Ishikawa (cell line): Measurements from ENCODE around the gene TST.

ENCODE experiments used
- CEBPB ChIP-seq: IDR thresholded peaks from 2 replicates; pipeline ENCODE4 v1.6.1; 2012
- CREB1 ChIP-seq: IDR thresholded peaks from 2 replicates; pipeline ENCODE4 v1.6.1; 2012; ENCODE audit warnings: low read depth
- EGR1 ChIP-seq: IDR thresholded peaks from 2 replicates; pipeline ENCODE4 v1.6.1; 2012
- EP300 ChIP-seq: IDR thresholded peaks from 2 replicates; pipeline ENCODE4 v1.6.1; 2012; ENCODE audit warnings: borderline replicate concordance
- FOXM1 ChIP-seq: IDR thresholded peaks from 2 replicates; pipeline ENCODE4 v1.6.1; 2012; ENCODE audit warnings: low read depth, borderline replicate concordance
- MAX ChIP-seq: IDR thresholded peaks from 2 replicates; pipeline ENCODE4 v1.6.1; 2012
- NFIC ChIP-seq: IDR thresholded peaks from 2 replicates; pipeline ENCODE4 v1.6.1; 2012
- RAD21 ChIP-seq: IDR thresholded peaks from 2 replicates; pipeline ENCODE4 v1.6.1; 2012; ENCODE audit warnings: low read depth
- REST ChIP-seq: IDR thresholded peaks from 2 replicates; pipeline ENCODE4 v1.6.1; 2012; ENCODE audit warnings: low read depth, mild to moderate bottlenecking
- TAF1 ChIP-seq: IDR thresholded peaks from 2 replicates; pipeline ENCODE4 v1.6.1; 2012; ENCODE audit warnings: low read depth, mild to moderate bottlenecking
- TCF12 ChIP-seq: IDR thresholded peaks from 2 replicates; pipeline ENCODE4 v1.6.1; 2012; ENCODE audit warnings: low read depth
- TEAD4 ChIP-seq: IDR thresholded peaks from 2 replicates; pipeline ENCODE4 v1.6.1; 2012
- YY1 ChIP-seq: IDR thresholded peaks from 2 replicates; pipeline ENCODE4 v1.6.1; 2012; ENCODE audit warnings: low read depth
- ZBTB7A ChIP-seq: IDR thresholded peaks from 2 replicates; pipeline ENCODE4 v1.6.1; 2012; ENCODE audit warnings: low read depth
- TF ChIP-seq, protein P1 (sequence below): IDR thresholded peaks from 2 replicates; pipeline ENCODE4 v1.6.1; 2012

The TST gene

GRCh38 chr22:37054600-37055365, 35.5 kb upstream of the TST start:
- no peak for TF ChIP-seq CREB1
- TF ChIP-seq NFIC, result no peak
- TF ChIP-seq CEBPB, result no peak
- no peak for TF ChIP-seq EGR1
- no peak for TF ChIP-seq TCF12
- TF ChIP-seq TEAD4, result no peak
- TF ChIP-seq REST, result no peak

DNA sequence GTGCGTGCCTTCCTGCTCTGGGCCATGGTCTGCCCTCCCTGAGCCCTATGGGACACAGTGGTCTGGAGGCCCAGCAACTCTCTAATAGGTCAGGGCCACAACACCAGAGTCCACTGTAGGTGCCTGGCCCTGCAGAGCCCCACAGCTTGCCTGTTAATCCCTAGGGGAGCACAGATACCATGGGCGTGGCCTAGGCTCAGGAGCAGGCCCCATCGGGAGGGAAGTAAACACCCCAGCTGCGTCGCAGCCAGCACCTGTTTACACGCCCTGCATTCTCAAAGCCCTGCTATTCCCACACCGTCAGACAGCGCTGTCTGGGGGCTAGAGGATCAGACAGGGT, 34.8 kb upstream of the TST start:
- no peak for TF ChIP-seq EGR1

DNA sequence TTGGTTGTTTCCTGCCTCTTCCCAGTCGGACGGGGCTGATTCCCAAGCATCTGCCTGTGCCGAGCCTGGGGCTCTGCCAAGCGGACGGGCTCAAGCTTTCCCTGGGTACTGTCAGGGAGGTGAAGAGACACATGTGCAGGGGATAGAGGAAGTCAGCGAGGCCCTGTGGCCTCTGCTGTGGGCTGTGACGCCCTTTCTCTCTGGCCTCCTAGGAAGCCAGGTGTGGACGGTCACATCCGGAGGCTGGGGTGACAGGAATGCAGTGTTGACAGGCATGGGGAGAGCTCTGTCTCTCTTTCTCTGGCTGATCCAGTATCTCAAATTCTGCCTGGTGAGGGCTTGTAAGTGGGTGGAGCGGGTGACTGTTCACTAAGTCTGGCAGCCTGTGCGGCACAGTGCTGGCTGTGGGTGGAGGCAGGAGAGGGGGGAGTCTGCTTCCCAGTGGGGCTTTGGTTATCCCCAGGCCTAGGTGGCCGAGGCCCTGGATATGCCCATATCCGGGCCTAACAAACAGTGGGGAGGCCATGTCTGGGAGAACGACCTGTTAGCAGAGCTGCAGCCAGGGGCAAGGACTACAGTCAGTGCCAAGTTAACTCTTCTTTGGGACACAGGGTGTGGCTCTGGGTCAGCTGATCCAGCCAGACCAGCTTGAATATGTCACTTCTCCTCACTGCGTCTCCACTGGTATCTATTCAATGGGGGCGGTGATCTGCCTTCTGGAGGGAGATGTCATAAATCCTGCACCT, 34.2 kb upstream of the TST start:
- TF ChIP-seq TCF12, result no peak

- TF ChIP-seq, protein P1, sequence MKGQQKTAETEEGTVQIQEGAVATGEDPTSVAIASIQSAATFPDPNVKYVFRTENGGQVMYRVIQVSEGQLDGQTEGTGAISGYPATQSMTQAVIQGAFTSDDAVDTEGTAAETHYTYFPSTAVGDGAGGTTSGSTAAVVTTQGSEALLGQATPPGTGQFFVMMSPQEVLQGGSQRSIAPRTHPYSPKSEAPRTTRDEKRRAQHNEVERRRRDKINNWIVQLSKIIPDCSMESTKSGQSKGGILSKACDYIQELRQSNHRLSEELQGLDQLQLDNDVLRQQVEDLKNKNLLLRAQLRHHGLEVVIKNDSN, result no peak
- no peak for TF ChIP-seq RAD21
- no peak for TF ChIP-seq TAF1
- TF ChIP-seq MAX, result no peak
- TF ChIP-seq EGR1, result no peak
- no peak for TF ChIP-seq REST
- no peak for TF ChIP-seq YY1
- TF ChIP-seq NFIC, result no peak
- no peak for TF ChIP-seq FOXM1
- TF ChIP-seq EP300, result no peak
- no peak for TF ChIP-seq TCF12
- no peak for TF ChIP-seq TEAD4
- no peak for TF ChIP-seq CREB1
- TF ChIP-seq CEBPB, result no peak
Measured at GRCh38 chr22:37052386-37053309, 33.4 kb upstream of the TST start.

GRCh38 chr22:37051391-37052385, 32.4 kb upstream of the TST start, which contains the start of gene KCTD17:
KCTD17 (plus strand) TSS chr22:37051742; CDS start chr22:37051761, 19 bp downstream.
- TF ChIP-seq TEAD4, result no peak
- TF ChIP-seq TAF1, result no peak
- TF ChIP-seq EGR1, result 0 out of 2 replicates have a peak, but pooled peaks have one; percentile 31
- TF ChIP-seq, protein P1, result no peak
- no peak for TF ChIP-seq TCF12
- no peak for TF ChIP-seq EP300
- TF ChIP-seq RAD21, result no peak
- TF ChIP-seq YY1, result 0 out of 2 replicates have a peak, but pooled peaks have one; percentile 30
- TF ChIP-seq NFIC, result no peak
- TF ChIP-seq CREB1, result no peak
- no peak for TF ChIP-seq CEBPB
- no peak for TF ChIP-seq REST
- TF ChIP-seq MAX, result no peak
- no peak for TF ChIP-seq ZBTB7A
- no peak for TF ChIP-seq FOXM1
